ENCODE data around the gene RMDN2.

RMDN2 gene

DNA sequence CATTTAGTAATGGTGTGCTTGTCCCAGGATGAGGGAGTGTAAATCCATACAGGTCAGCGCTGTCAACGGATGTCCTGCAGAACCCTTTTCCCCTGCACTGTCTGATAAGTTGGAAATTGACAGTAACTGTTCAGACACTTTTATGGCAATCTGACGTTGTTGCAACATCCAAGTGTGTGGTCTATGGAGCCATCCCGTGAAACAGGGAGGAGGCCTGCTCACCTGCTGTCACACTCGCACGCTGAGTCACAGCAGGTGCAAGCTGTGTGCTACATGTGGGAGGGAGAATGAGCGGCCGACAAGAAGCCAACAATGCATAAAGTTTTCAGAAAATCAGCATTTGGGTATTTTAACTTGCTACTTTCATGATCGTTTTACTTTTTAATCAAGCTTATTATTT is 43.7 kb upstream of the RMDN2 start:
- DNase-seq (ENCODE audit: low read depth): no peak
- H3K4me3 ChIP-seq (ENCODE audit: low read depth, low read length): no peak overlapping the region
- no peak for TF ChIP-seq CTCF (IDR thresholded peaks at IDR 0.05; ENCODE audit: control insufficient read depth, extremely low read depth, insufficient read depth)

- no peak for DNase-seq (ENCODE audit: low read depth)
- no peak for TF ChIP-seq CTCF (IDR thresholded peaks at IDR 0.05; ENCODE audit: control insufficient read depth, extremely low read depth, insufficient read depth)
- H3K4me3 ChIP-seq (ENCODE audit: low read depth, low read length): no peak overlapping the region
Measured at GRCh38 chr2:37882036-37882435, 43.1 kb upstream of the RMDN2 start.

DNA sequence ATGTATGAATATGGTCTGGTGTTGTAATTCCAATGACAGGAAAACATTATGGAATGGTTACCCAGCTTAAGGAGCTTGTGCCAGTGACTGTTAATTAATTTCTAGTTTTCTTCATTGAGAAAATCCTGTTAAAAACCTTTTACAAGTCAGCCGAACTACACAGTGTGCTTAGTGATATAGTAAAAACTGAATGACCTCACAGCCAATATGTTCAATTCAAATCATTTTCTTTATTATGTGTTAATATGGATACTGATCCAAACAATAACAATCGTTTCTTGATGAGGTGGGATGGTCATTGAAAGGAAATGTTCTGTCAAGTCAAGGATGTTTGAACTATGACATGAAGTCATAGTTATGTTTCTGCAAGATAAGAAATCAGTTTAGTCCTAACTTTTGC is 41.6 kb upstream of the RMDN2 start:
- TF ChIP-seq CTCF (IDR thresholded peaks at IDR 0.05; ENCODE audit: control insufficient read depth, extremely low read depth, insufficient read depth): no peak
- no peak overlapping the region for H3K4me3 ChIP-seq (ENCODE audit: low read depth, low read length)
- no peak for DNase-seq (ENCODE audit: low read depth)

DNA sequence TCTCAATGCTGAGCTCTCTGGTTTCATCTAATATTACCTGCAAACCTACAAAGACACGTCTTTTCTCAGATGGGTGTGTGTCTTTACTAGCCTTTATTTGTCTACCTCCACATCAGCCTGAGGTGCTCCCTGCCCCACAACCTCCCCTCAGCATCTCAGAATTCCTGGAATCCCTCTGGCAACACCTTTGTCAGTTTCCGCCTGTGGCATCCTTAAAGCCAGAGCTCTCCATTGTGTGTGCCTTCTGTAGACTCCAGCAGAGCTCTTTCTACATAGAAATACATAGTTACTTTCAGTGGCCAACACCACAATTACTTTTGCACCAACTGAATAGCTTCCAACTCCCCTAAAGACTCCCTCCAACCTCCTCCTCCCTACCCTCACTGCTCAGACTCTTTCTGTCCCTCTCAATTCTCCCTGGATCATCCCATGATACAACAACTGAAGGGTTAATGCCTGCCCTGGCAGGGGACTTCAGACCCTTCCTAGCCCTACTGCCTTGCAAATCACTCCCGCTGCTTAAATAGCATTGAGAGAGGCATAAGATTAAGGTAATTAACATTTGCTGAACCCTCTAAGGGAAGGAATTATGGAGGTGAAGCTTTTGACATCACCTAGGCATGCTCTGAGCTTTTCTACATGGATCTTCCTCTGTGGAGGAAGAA is 39.6 kb upstream of the RMDN2 start:
- no peak overlapping the region for H3K4me3 ChIP-seq (ENCODE audit: low read depth, low read length)
- no peak for DNase-seq (ENCODE audit: low read depth)
- TF ChIP-seq CTCF (IDR thresholded peaks at IDR 0.05; ENCODE audit: control insufficient read depth, extremely low read depth, insufficient read depth): no peak

- no peak for DNase-seq (ENCODE audit: low read depth)
- no peak overlapping the region for H3K4me3 ChIP-seq (ENCODE audit: low read depth, low read length)
- TF ChIP-seq CTCF (IDR thresholded peaks at IDR 0.05; ENCODE audit: control insufficient read depth, extremely low read depth, insufficient read depth): no peak
Measured at GRCh38 chr2:37886745-37887144, 38.3 kb upstream of the RMDN2 start.

DNA sequence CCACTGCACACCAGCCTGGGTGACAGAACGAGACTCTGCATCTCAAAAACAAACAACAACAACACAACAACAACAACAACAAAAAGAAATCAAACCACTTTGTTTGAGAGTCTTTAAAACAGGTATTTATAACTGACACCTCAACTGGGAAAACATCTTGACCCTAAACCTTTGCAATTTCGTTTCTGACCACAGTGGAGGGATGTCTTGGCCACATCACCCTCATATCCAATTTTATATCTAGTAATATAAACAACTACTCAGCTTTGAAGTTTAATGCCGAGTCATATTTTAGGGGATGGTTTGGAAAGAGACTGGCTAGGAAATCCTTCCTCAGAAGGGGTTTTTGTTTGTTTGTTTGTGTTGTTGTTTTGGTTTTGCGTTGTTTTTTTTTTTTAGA is 37.8 kb upstream of the RMDN2 start:
- TF ChIP-seq CTCF (IDR thresholded peaks at IDR 0.05; ENCODE audit: control insufficient read depth, extremely low read depth, insufficient read depth): no peak
- no peak for DNase-seq (ENCODE audit: low read depth)
- H3K4me3 ChIP-seq (ENCODE audit: low read depth, low read length): no peak overlapping the region

GRCh38 chr2:37890893-37891495 is 34.1 kb upstream of the RMDN2 start:
- no peak overlapping the region for H3K4me3 ChIP-seq (ENCODE audit: low read depth, low read length)
- TF ChIP-seq CTCF (IDR thresholded peaks at IDR 0.05; ENCODE audit: control insufficient read depth, extremely low read depth, insufficient read depth): peak; percentile 88
- DNase-seq (ENCODE audit: low read depth): no peak

All from LNCaP clone FGC (cell line).